C4-2B (cell line): ENCODE measurements around the gene RANBP17.

Experiments used
- H3K27ac ChIP-seq: fragments of 450-650 bp; 2 replicates; pipeline ENCODE4 v1.5.1; 2017
- ZFX ChIP-seq: fragments of 450-650 bp; IDR thresholded peaks from 2 replicates; pipeline ENCODE4 v1.6.1; 2017
- TF ChIP-seq, protein P1 (sequence below): fragments of 450-650 bp; conservative IDR thresholded peaks from 2 replicates; pipeline ENCODE4 v1.5.1; 2017; ENCODE audit warnings: mild to moderate bottlenecking

Gene RANBP17

DNA sequence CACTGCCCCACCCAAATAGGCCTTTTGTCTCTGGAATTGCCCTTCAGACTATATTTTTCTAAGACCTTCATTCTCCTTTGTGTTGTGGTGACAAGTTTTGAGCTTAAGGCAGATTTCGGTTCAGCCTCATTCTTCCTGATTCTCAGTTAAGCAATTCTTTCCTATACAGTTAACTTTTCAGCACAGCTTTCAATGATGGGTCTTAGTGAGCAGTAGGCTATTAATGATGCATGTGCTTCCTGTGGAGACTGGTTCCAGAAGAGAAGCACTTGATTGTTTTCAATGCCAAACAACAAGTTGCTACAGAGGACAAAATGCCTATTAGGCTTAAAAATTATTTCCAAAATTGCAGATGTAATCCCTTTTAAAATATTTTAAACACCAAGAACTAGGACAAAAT is 399.5 kb downstream of the RANBP17 start:
- TF ChIP-seq, protein P1, sequence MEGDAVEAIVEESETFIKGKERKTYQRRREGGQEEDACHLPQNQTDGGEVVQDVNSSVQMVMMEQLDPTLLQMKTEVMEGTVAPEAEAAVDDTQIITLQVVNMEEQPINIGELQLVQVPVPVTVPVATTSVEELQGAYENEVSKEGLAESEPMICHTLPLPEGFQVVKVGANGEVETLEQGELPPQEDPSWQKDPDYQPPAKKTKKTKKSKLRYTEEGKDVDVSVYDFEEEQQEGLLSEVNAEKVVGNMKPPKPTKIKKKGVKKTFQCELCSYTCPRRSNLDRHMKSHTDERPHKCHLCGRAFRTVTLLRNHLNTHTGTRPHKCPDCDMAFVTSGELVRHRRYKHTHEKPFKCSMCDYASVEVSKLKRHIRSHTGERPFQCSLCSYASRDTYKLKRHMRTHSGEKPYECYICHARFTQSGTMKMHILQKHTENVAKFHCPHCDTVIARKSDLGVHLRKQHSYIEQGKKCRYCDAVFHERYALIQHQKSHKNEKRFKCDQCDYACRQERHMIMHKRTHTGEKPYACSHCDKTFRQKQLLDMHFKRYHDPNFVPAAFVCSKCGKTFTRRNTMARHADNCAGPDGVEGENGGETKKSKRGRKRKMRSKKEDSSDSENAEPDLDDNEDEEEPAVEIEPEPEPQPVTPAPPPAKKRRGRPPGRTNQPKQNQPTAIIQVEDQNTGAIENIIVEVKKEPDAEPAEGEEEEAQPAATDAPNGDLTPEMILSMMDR = no peak
- TF ChIP-seq ZFX = no peak

DNA sequence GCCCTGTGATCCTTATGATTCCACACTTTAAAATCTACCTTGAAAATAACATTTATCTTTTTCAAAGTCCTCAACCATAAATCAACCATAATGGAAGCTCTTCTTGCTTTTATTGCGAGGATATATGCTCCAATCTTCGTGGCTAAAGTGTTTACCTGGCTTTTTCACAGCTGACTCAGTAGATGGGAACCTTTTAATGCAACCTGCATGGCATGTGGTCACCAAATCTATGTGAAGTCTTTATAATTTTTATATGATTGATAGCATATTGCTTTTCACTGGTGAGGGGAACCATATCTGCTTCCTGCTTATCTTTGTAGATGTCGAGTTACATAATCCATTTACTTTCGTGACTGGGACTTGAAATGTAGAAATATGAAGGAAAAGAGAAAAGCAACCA is 400.1 kb downstream of the RANBP17 start:
- no peak for TF ChIP-seq ZFX
- TF ChIP-seq, protein P1 = no peak
- H3K27ac ChIP-seq = no peak overlapping the region

More for the DNA sequence above, 399.5 kb downstream of the RANBP17 start:
- no peak overlapping the region for H3K27ac ChIP-seq

DNA sequence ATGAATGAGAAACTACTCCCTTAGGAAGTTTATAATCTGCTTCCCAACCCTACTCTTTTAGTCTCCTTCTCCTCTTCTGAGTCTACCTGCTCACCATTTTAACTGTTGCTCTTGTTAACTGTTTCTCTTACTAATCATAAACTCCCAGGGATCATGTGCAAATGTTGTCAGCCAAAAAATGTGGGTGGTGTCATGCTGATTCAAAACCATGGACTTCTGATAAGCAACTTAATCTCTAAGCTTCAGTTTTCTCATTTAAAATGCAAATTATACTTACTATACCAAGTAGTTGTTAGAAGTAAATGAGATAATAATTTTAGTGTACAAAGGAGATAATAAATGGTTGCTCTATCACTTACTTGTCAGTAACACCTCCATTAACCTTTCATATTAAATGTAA is 401.4 kb downstream of the RANBP17 start:
- no peak for TF ChIP-seq ZFX
- TF ChIP-seq, protein P1 = no peak
- no peak overlapping the region for H3K27ac ChIP-seq

DNA sequence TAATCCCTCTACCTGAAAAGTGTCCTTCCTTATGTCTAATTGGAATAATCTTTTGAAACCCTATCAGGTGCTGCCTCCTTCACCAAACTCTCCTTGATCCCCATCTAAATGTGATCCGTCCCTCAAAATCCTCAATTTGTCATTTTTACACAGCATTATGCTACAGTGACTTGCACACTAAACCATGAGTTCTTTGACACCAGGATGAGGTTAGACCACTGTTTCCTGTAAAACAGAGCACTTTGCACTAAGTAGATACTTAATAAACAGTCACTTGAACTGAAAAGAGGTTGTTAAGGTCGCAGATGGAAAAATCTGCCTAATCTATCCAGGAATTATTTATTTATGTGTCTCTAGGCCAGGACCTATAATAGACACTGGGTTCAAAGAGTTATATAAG is 403.0 kb downstream of the RANBP17 start:
- TF ChIP-seq, protein P1 = no peak
- no peak for TF ChIP-seq ZFX
- H3K27ac ChIP-seq = no peak overlapping the region

DNA sequence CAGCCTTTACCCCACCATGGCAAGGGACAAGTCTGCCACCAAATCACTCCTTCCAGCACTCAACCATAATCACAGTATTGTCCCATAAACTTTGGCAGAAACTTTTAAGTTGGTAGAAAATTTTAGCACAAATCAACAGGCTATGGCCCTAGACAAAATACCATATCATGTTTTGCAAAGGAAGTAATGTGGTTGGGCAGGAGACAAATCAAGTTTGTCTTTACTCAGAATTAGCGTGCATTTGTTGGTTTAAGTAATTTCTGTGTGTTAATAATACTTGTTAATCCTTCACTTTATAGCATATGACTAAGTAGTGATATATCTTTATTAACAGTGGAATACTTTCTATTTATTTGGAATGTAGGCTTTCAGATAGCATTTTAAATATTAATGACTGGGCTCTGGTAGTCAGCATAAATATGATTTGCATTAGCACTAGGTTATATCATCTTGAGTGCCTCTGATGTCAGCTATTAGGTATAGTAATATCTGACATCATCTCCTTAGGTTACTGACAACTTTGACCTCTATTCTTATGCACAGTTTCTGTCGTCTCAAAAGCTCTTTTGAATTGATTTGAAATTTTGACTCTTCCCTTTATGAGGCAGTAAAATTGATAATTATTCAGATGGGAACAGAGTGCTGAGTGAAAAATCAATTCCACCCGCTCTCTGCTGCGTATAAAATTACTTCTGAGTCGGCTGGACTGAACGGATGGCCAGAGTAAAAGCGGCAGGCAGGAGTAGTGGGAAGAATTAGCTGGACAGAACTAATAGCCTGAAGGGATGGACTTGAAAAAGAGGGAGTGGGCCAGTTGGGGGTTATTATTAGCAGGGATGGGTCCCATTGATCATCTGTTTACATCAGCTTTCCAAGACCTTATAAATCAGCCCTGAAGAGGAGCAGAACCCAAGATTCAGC is 407.1 kb downstream of the RANBP17 start:
- no peak overlapping the region for H3K27ac ChIP-seq
- TF ChIP-seq, protein P1 = no peak
- no peak for TF ChIP-seq ZFX

DNA sequence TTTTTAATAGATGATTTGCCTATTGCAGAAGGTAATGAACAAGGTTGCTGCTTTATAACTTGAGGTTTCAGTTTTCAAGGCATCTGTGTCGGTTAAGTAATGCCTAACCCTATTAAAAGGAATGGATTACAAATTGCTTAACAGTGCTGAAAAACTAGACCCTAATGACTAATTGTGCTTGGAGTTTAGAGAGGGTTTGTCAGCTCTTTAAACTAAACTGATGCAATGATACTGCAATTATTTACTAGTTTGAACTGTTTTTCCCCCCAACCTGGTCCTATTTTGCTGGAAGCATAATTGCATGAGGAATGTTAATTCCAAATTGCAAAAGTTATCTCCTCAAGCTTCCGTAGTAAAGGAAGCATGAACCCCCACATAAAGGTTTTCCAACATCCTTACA is 407.9 kb downstream of the RANBP17 start:
- TF ChIP-seq, protein P1 = no peak
- TF ChIP-seq ZFX = no peak
- H3K27ac ChIP-seq = no peak overlapping the region

DNA sequence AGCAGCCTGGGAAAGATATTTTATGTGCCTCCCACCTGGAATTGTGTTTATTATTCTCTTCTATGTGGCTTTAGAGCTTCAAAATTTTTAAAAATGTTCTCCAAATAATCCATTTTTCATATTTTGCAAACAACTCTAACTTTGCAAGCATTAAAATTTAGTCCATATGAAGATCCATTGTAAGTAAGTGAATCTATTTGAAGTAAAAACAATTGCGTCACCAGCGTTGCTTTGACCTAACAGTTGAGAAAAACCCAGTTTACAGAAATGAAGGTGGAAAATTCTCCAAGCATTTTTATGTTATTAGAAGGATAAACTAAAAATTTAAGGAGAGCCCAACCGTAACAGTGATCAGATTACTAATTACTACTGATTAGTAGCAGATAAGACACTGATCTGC is 408.3 kb downstream of the RANBP17 start:
- no peak overlapping the region for H3K27ac ChIP-seq
- no peak for TF ChIP-seq ZFX
- TF ChIP-seq, protein P1 = no peak
